HG03520 (cell line): ENCODE measurements around the gene TWF1.
"Not testable (repeated sequence)": the region's sequence is repeated elsewhere in the genome, so short reads cannot be mapped to it uniquely, and the experiment has no call there.

Experiments used
- ATAC-seq: cut with Tn5 transposase; IDR thresholded peaks from one replicate; pipeline ENCODE4 v1.9.1; 2021; ENCODE audit warnings: mild to moderate bottlenecking, moderate library complexity; ENCODE audit not compliant: unreplicated experiment

The TWF1 gene

GRCh38 chr12:43806737-43807072 is 588 bp upstream of the TWF1 start:
- ATAC-seq, result no peak

DNA sequence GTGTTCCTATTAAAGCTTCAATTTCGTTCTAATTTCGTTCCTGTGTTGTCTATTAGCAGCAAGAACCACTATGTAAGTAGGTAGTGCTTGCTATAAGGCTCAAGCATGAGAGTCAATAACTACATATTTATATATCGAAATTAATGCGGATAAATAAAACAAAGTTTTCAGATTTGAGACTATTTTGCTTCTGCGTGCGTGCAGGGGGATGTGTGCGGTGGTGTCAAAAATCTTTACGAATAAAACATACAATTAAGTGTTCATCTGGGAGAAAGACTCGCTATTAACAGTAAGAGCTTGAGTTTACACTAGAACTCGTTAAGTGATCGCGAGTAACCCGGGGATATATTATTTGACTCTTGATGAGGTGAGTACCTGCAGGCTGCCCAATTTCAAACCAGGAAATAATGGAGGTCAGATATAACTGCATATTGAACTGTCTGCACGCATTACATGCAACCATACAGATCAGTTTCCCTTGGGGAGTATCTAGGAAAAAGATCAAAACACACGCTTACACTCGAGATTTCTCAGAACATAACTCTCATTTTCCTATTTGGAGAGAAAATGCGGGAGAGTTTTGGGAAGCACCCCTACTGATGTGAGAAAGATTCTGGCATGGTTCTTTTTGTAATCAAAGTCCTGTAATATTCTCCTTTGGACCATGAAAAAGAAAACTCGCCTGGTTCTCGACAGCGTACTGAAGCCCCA is 813 bp downstream of the TWF1 start:
- ATAC-seq, result no peak

- ATAC-seq, result no peak
Observed at GRCh38 chr12:43797561-43798217, 8.4 kb downstream of the TWF1 start.

DNA sequence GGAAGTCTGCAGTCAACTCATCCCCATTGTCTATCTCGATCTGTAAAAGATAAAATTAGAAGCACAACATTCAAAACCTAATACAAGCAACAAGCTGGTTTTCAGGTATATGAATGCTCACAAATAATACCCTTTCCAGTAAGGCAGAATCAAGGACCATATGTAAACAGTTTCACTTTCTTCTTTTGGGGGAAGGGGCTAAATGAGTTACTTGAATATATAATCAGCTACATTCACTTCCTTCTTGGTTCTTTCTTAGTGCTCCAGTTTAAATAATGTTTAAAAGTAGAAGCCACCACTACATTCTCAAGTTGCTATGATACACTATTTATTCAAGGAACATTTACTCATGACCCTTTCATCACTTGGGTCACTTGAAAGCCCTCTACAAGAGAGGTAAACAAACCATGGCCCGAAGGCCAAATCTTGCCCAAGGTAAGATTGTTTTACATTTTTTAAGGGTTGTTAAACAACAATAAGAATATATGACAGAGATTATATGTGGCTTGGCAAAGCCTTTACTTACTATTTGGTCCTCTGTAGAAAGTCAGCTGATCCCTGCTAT is 10.3 kb downstream of the TWF1 start:
- ATAC-seq, result no peak

GRCh38 chr12:43789941-43790340 is 16.2 kb downstream of the TWF1 start:
- no peak for ATAC-seq

DNA sequence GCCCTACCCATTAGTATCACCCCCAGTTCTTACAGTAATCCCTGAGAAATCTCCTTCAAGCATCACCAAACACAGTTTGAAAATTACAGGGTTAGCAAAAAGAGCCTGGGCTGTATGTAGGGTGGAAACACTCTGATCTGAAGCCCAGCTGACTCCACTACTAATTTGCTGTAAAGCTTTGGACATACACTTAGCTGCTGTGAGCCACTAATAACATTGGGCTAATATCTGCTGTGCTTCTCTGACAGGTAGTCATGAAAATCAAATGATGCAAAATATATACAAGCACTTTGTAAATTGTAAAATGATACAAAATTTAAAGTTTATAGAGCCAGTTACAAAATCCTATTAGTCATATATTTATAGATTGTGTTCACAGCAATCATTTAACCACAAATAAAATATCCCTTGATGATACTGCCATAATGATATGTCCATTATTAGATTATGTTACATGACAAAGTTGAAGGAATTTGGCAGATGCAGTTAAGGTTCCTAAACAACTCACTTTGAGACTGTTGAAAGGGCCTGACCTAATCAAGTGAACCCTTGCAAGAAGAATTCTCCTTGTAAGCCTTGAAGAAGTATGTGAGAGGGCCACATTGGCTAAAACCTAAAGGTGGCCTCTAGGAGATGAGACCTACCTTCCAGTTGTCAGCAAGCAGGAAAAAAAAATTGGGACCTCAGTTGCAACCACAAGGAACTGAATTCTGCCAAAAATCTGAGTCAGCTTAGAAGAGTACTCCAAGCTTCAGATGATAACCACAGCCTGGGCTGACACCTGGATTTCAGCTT is 19.0 kb downstream of the TWF1 start:
- no peak for ATAC-seq

GRCh38 chr12:43776498-43776897 is 29.6 kb downstream of the TWF1 start:
- no peak for ATAC-seq

- no peak for ATAC-seq
Observed at GRCh38 chr12:43766291-43766690, 39.8 kb downstream of the TWF1 start.

GRCh38 chr12:43764528-43764927 is 41.6 kb downstream of the TWF1 start:
- ATAC-seq, result no peak

DNA sequence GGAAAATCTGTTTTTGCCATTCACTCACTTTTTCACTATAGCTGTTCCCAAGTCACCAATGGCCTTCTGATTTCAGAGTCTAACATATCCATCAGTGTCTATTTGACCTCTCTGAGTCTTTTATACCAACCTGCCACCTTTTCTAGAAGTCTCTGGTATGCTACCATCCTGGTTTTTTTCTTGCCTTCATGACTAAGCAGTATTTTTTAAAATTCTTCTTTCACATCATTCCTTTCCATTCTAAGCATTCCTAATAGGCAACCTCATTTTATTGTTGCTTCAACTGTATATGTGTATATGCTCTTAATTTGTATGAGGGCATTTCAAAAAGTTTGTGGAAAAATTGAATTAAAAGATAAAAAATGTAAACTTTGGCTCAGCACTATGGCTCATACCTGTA is 42.3 kb downstream of the TWF1 start:
- no peak for ATAC-seq

DNA sequence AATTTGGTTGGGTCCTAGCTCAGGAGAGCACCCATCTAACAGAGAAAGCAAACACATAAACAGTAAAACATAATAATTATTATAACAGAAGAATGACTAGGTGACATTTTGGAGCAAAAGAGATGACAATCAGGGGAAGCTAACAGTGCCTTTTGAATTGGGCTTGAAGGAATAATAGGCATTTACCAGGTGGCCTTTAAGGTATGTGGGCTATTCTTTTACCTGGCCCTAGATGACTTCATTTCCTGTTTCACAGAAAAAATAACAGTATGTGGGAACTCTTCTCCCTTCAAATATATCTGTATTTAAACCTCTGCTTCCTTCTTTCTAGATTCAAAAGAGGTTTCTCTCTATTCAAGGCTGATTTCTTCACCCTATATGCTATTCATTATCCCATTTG is 43.5 kb downstream of the TWF1 start:
- ATAC-seq, result no peak

GRCh38 chr12:43761500-43761899 is 44.6 kb downstream of the TWF1 start:
- no peak for ATAC-seq

DNA sequence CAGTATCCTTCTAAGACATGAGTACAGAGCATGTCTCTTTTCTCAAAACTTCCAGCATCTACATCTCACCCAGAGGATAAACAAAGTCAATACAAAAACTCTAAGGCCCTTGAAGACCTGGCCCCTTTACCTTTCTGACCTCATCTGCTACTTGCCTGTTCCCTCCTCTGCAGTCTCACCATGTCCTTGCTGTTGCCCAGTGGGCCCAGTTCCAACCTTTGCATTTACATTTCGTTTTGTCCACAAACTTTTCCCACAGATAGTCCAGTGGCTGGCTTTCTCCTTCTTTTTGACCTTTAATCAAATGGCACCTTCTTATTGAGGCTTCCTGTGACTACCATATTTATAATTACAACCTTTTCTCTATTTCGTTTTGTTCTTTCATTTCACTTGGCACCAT is 45.7 kb downstream of the TWF1 start:
- ATAC-seq, result no peak

- peak; percentile 98 for ATAC-seq
Observed at GRCh38 chr12:43758728-43759563, 47.2 kb downstream of the TWF1 start, which contains the start of the genes IRAK4 and PUS7L. Gene IRAK4 (plus strand): TSS chr12:43758951. CDS start chr12:43768112, 9,161 bp downstream. Gene PUS7L (minus strand): TSS chr12:43758790. CDS start chr12:43755245, 3,545 bp downstream.

DNA sequence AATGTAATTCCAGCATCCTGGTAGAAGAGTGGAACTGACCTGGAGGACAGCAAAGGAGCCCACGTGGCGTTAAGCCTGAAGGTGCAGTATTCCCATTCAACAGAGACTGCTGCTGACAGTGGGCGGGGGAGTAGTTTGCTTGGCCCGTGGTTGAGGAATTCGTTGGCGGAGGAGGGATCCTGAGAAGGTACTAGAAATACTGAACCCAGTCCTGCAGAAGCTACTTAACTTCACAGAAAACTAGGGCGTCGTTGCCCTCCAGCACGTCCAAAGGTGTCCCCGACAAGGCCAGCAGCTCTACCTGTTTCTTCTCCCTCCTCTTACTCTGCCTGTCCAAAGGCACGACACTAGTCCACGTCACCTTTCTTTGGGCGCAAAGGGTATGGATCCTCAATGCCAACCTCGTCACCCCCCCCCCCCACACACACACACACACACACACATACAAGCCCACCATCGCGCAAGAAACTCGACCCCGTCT is 47.8 kb downstream of the TWF1 start:
- ATAC-seq, result no peak

DNA sequence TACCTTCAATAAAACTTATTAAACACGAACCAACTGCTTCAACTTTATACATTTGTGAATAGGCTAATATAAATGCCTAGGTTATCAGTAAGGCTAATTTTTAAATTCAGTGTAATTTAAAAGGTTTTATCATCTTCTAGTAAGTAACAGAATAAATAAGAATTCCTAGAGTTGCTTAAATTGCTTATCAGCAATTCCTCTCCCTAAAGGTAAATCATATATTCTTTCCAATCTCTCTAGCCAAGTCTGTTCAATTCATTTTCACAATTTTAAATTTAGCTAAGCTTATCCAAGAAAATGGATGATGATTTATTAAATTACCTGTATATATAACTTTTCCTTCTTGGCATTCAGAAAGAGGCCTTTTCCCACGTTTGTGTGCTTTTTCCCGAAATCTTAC is 52.1 kb downstream of the TWF1 start:
- no peak for ATAC-seq

DNA sequence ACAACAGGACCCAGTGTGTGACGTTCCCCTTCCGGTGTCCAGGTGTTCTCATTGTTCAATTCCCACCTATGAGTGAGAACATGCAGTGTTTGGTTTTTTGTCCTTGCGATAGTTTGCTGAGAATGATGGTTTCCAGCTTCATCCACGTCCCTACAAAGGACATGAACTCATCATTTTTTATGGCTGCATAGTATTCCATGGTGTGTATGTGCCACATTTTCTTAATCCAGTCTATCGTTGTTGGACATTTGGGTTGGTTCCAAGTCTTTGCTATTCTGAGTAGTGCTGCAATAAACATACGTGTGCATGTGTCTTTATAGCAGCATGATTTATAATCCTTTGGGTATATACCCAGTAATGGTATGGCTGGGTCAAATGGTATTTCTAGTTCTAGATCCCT is 54.8 kb downstream of the TWF1 start:
- ATAC-seq, result not testable (repeated sequence)

DNA sequence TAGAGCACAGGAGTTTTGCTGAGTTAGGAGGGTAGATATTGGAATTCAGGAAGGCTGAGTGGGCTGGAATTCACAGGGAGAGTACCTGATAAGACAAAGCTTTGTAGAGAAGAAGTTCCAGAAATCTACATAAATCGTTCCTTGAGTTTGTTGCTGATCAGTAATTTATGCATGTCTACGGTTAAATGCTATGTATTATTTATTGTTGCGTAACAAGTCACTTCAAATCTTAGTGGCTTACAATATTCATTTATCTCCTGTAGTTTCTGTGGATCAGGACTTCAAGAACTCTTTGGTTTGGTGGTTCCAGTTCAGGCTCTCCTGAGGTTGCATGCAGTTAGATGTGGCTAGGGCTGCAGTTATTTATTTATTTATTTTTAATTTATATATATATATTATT is 55.3 kb downstream of the TWF1 start:
- ATAC-seq, result no peak

DNA sequence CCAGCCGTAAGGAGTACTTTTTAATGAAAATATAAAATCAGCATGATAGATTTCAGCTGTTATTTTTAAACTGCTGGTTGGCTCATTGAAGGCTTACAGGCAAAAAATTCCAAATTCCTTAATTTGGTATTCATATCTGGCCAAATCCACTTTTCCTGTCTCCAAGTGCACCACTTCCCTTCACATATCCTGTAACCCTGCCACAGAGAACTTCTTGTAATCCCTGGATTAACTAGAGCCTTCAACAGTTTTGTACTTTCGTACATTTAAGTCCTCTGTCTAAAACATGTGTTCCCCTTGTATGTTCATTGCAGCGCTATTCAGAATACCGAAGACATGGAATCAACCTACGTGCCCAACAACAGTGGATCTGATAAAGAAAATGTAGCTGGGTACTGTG is 57.1 kb downstream of the TWF1 start:
- no peak for ATAC-seq

DNA sequence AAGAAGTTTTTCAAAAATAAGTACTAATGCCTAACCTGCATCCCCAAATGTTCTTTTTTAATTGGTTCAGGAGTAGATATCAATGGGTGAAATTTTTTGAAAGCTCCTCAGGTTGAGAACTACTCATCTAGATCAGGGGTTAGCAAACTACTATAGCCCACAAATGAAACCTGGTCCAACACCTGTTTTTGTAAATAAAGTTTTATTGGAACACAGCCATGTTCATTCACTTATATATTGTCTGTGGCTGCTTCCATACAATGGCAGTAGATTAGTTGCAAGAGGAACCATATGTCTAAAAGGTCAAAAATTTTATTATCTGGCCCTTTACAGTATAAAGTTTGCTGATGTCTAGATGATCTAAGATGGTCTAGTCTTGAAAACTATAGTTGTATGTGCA is 61.3 kb downstream of the TWF1 start:
- no peak for ATAC-seq
